Measurements from ENCODE around the gene FAM83F.

FAM83F gene

DNA sequence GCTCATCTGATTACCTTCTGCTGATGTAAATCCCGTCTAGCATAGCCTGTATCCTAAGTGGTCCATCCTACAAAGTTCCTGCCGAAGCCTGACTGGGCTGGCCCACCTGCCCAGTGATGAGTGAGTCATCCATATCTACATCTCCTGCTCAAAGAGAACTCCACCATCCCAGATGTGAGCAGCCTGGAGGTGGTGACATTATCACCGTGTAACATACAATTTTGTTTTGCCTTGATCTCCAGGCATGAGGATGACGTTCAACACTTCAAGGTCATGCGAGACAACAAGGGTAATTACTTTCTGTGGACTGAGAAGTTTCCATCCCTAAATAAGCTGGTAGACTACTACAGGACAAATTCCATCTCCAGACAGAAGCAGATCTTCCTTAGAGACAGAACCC, 29.0 kb upstream of the FAM83F start:
- DNase-seq (ENCODE audit: low read depth in 2 of 2): no peak

GRCh38 chr22:39966470-39966869, 28.3 kb upstream of the FAM83F start:
- peak in 1 of 2 experiments; percentile 6 for DNase-seq (ENCODE audit: low read depth in 2 of 2)

GRCh38 chr22:39967103-39967829, 27.5 kb upstream of the FAM83F start:
- DNase-seq (ENCODE audit: low read depth in 2 of 2): no peak

- no peak for DNase-seq (ENCODE audit: low read depth in 2 of 2)
Observed at GRCh38 chr22:39967996-39968972, 26.5 kb upstream of the FAM83F start.

GRCh38 chr22:39970742-39971141, 24.0 kb upstream of the FAM83F start:
- DNase-seq (ENCODE audit: low read depth in 2 of 2): no peak

DNA sequence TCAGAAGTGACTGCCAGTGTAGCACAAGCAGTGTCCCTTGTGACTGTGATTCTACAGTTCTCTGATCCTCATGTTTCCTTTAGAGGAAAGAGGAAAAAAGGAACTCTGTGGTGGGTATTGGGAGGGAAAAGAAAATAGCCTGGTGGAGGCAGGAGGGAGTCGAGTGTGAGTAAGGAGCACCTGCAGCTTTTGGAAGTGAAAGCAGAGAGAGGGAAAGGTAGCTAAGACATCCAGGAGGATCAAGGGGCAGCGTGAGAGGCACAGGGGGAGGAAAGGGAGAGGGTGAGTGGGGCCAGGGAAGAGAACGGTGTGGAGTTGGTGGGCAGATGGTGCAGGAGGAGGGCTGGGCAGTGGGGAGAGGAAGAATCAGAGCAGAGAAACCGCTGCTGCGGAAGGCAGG, 22.1 kb upstream of the FAM83F start:
- no peak for DNase-seq (ENCODE audit: low read depth in 2 of 2)

GRCh38 chr22:39973656-39974055, 21.1 kb upstream of the FAM83F start:
- DNase-seq (ENCODE audit: low read depth in 2 of 2): no peak

DNA sequence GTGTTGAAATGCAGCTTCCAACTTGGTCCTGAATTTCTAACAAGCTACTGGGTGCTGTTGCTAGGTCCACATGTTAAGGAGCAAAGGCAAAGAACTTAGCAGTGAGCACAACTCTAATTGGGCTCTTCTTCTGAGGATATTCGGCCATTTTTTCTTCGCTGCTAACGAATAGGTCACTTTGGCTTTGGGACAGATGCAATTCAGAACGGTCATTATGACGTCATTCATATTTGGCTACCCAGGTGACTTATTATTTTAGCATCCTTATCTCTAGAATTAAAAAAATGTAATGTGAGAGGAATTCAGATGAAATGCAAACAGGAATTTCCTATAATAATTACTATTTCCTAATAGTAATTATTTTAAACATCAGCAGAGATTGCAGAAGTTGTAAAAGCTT, 20.7 kb upstream of the FAM83F start:
- DNase-seq (ENCODE audit: low read depth in 2 of 2): no peak

DNA sequence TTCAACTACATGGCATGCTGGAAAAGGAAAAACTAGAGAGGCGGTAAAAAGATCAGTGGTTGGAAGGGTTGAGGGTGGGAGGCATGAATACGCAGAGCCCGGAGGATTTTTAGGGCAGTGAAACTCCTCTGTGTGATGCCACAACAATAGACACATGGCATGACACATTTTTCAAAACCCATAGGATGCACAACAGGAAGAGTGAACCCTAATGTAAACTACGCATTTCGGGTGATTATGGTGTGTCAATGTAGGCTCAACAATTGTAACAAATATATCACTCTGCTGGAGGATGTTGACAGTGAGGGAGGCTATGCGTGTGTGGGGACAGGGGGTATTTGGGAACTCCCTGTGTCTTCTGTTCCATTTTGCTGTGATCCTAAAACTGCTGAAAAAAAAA, 15.7 kb upstream of the FAM83F start:
- DNase-seq (ENCODE audit: low read depth in 2 of 2): no peak

DNA sequence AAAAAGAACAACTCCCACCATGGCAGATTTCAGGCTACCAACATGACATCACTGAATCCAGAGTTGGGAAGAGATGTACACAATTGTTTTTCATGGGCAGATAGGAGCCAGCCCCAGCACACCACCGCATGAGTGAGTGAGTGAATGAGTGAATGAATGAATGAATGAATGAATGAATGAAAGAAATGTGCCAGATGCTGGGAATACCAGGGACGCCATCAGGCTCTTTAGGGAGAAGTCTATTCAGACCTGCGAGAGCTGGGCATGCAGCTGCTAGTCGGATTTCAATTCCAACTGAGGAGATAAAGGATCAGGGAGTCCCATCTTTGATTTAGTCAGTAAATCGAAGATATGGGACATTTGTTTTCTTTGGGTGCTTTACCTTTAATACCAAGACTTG, 15.3 kb upstream of the FAM83F start:
- no peak for DNase-seq (ENCODE audit: low read depth in 2 of 2)

GRCh38 chr22:39980596-39980995, 14.2 kb upstream of the FAM83F start:
- no peak for DNase-seq (ENCODE audit: low read depth in 2 of 2)

DNA sequence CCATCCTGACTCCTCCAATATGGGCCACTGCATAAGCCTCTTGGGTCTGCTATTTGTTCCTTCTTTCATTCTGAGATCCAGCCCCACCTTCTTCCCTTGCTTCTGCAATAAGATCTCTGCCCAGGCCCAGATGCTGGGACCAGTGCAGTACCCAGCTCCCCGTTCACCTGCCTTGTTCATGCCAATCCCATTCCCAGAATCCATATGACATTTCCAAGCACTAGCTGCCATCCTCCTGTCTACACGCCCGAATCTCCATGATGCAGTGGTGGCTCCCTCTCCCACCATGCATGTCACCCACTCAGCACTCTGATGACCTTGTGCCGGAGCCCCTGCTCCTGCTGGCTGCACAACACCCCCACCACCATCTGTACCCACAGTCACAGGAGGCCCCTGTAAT, 11.4 kb upstream of the FAM83F start:
- no peak for DNase-seq (ENCODE audit: low read depth in 2 of 2)

DNA sequence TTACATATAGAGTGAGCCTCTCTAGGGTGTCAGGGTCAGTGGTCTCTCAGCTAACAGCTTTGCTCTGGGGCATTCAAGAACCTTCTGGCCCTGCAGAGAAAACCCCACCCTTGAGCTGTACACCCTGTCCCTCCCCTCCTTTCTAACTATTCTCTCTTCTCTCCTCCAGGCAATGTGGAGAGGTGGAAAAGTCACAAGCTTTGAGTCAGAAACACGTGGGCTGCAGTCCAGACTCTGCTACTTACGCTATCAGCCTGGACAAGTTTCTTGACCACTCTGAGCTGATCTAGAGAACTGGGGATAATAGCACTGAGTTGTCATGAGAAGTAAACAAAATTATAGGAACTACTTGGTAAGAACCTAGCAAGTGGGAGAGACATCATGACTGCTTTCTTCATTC, 10.7 kb upstream of the FAM83F start:
- no peak for DNase-seq (ENCODE audit: low read depth in 2 of 2)

- DNase-seq (ENCODE audit: low read depth in 2 of 2): no peak
Observed at GRCh38 chr22:39984746-39985145, 10.0 kb upstream of the FAM83F start.

- DNase-seq (ENCODE audit: low read depth in 2 of 2): no peak
Observed at GRCh38 chr22:39985383-39986035, 9.2 kb upstream of the FAM83F start.

DNA sequence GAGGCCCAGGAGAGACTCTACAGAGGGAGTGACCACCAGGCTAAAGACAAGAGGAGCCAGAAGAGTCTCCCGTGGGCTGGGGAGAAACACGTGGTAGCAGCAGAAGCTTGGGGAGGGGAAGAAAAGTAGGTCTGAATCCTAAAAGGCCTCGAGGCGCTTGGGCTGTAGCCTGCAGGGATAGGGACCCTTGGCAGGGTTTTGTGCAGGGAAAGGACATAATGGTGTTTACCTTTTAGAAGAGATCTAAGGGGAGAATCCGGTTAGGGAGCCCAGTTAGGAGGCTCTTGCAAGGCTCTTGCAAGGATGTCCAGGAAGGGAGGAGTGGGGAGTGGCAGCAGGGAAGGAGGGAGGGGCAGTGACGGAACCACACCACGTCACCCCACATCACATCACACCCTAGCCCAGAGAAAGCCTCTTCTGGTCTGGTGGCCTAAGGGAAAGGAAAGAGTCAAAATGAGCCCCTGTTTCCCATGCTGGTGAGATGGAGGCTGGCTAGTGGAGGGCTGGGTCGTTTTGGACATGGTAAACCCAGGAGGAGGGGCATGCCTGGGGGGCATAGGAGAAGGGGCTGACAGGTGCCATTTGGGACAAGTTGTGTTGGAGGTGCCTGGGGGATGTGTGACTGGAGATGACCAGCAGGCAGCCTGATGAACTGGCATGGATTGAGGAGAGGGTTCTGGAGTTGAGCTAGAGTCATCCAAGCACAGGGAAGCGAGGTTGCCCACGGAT, 6.2 kb upstream of the FAM83F start:
- no peak for DNase-seq (ENCODE audit: low read depth in 2 of 2)

- DNase-seq (ENCODE audit: low read depth in 2 of 2): no peak
Observed at GRCh38 chr22:39989633-39990032, 5.1 kb upstream of the FAM83F start.

- no peak for DNase-seq (ENCODE audit: low read depth in 2 of 2)
Observed at GRCh38 chr22:39990686-39991085, 4.1 kb upstream of the FAM83F start.

GRCh38 chr22:39991159-39991860, 3.4 kb upstream of the FAM83F start:
- DNase-seq (ENCODE audit: low read depth in 2 of 2): no peak

DNA sequence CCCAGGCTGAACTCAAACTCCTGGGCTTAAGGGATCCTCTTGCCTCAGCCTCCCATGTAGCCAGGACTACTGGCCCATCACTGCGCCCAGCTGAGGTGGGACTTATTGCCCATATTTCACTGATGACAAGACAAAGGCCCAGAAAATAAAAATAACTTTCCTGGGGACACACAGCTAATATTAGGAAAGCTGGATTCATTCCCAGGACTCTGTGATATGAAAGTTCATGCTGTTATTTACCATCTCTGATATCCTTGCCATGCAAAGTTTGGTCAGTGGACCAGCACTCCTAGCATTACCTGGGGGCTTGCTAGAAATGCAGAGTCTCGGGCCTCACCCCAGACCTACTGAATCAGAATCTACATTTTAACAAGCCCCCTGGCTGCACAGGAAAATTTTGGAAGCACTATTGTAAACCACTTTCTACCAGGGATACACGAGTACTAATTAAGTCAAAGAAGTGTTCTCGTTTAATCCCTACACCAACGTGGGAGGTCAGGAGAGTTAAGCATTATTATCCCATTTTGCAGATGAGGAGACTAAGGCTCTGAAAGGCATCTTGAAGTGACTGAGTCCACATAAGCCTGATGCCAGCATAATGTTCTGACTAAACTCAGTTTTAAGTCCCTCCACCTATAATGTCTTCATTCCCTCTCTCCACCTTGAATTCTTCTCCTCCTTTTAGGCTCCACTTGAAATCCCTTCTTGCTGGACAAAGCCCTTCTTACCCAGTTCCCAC, 2.5 kb upstream of the FAM83F start:
- no peak for DNase-seq (ENCODE audit: low read depth in 2 of 2)

Data from fibroblast of skin of left biceps (primary cell).